ENCODE results near the gene ALDH3A1.

Gene ALDH3A1

GRCh38 chr17:19707728-19708221, 40.3 kb downstream of the ALDH3A1 start:
- peak overlapping the region; percentile 96 for H3K27ac ChIP-seq
- ChIA-PET POLR2A (ENCODE audit: low non-redundant PET) (interaction anchor here (0.6 kb wide), 1 partner anchor 46 kb away, joined by 3 read pairs; no protein-coding TSS in a partner anchor), CTCF (interaction anchor here (0.9 to 1.0 kb wide), 2 partner anchors 9 to 11 kb away, joined by 4 to 6 read pairs; no protein-coding TSS in a partner anchor)
- TF ChIP-seq CTCF (conservative IDR thresholded peaks at IDR 0.05; ENCODE audit: low read depth) = no peak
- DNase-seq (ENCODE audit: low spot score) = no peak

GRCh38 chr17:19706791-19707727, 41.0 kb downstream of the ALDH3A1 start:
- peak overlapping the region; percentile 96 for H3K27ac ChIP-seq
- TF ChIP-seq CTCF (conservative IDR thresholded peaks at IDR 0.05; ENCODE audit: low read depth) = no peak
- POLR2A ChIA-PET (ENCODE audit: low non-redundant PET) = interaction anchor here (0.6 kb wide), 1 partner anchor 46 kb away, joined by 3 read pairs; no protein-coding TSS in a partner anchor
- DNase-seq (ENCODE audit: low spot score) = peak; percentile 88
- CTCF ChIA-PET = interaction anchor here (0.6 to 1.0 kb wide), 3 partner anchors 8 to 12 kb away, joined by 3 to 6 read pairs (median 4); no protein-coding TSS in a partner anchor

GRCh38 chr17:19705771-19706770, 42.0 kb downstream of the ALDH3A1 start:
- POLR2A ChIA-PET (ENCODE audit: low non-redundant PET) = no interaction called here
- H3K27ac ChIP-seq = peak overlapping the region; percentile 96
- CTCF ChIA-PET = interaction anchor here (0.6 kb wide), 1 partner anchor 12 kb away, joined by 3 read pairs; no protein-coding TSS in a partner anchor
- TF ChIP-seq CTCF (conservative IDR thresholded peaks at IDR 0.05; ENCODE audit: low read depth) = no peak
- DNase-seq (ENCODE audit: low spot score) = no peak

GRCh38 chr17:19705201-19705600, 42.9 kb downstream of the ALDH3A1 start:
- TF ChIP-seq CTCF (conservative IDR thresholded peaks at IDR 0.05; ENCODE audit: low read depth) = no peak
- DNase-seq (ENCODE audit: low spot score) = no peak
- ChIA-PET CTCF (no interaction called here), POLR2A (ENCODE audit: low non-redundant PET) (no interaction called here)
- peak overlapping the region; percentile 96 for H3K27ac ChIP-seq

GRCh38 chr17:19703828-19704613, 44.1 kb downstream of the ALDH3A1 start:
- ChIA-PET POLR2A (ENCODE audit: low non-redundant PET) (no interaction called here), CTCF (no interaction called here)
- no peak for DNase-seq (ENCODE audit: low spot score)

More at GRCh38 chr17:19703828-19704613, 44.1 kb downstream of the ALDH3A1 start:
- TF ChIP-seq CTCF (conservative IDR thresholded peaks at IDR 0.05; ENCODE audit: low read depth) = no peak
- H3K27ac ChIP-seq = peak overlapping the region; percentile 96

Measured in RWPE1 (cell line).